GM19468 (cell line): ENCODE results near the gene STK39.

ENCODE experiments used
- ATAC-seq: cut with Tn5 transposase; IDR thresholded peaks from one replicate; pipeline ENCODE4 v1.9.1; 2021; ENCODE audit warnings: mild to moderate bottlenecking, moderate library complexity, moderate number of reproducible peaks; ENCODE audit not compliant: unreplicated experiment; ENCODE audit errors: extremely low read depth

Gene STK39

DNA sequence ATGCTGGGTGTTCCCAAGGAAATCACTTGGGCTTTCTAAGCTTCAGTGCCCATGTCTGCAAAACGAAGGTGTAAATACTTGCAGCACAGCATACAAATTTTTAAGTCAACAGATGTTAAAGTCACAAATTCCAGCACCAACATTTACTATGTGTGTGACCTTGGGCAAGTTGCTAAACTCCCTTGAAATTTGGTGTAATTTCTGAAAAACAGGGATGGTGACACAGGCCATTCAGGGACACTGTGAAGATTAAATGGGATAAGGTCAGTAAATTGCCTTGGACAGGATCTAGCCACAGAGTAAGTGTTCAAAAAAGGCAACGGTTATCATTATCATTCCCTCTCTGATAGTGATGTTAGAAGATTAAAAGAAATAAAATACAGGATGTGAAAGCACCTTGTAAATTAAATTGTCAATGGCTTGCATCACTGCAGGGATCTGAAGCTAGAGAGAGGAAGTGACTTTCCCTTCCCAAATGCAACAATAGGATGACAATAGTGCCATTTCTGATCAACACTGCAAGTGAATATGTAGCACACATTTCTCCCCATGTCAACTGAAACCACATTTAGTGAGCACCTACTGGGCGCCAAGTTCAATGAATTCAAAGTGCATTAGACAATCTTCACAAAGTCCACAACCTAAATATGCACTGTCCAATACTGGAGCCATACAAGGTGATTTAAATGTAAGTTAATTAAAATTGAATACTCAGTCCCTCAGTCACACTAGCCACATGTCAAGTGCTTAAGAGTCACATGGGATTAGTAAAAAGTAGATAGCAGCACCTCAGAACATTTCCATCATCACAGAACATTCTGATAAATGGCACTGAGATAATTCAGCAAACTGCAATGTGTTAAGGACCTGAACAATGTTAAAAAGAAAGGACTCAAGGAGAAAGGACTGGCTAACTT, 81.2 kb downstream of the STK39 start:
- no peak for ATAC-seq

DNA sequence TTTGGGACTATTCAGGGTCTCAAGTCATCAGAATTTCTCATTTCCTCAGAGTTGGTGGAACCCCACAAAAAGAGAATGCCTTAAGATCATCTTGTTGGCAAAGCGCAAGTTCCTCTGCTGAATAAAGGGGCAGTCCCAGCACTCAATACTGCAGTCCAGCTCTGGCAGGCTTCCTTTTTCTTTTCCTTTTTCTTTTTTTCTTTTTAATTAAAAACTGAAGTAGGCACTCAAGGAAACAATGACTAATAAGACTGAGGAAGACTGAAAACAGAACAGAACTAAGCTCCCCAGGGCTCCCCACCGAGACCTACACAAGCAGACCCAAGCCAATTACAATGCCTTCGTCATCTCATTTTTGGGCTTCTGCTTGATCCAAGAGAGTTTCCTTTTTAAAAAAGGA, 82.0 kb downstream of the STK39 start:
- ATAC-seq: no peak

DNA sequence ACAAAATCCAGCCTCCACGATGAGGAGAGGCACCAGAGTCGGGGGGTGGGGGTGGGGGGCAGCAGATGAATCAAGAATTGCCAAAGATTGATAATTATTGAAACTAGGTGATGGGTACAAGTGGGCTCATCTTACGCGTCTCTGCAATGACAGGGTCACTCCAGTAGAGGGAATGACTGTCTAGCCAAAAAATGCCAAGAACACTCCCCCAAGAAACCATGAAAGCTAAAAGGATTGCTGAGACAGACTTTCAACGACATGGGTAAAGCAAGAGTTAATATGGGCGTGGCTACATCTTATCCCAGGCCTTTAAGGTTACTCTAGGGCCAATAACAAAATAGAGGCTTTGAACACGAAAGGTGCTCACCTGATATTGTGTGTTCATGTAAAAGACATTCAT, 86.5 kb downstream of the STK39 start:
- no peak for ATAC-seq

DNA sequence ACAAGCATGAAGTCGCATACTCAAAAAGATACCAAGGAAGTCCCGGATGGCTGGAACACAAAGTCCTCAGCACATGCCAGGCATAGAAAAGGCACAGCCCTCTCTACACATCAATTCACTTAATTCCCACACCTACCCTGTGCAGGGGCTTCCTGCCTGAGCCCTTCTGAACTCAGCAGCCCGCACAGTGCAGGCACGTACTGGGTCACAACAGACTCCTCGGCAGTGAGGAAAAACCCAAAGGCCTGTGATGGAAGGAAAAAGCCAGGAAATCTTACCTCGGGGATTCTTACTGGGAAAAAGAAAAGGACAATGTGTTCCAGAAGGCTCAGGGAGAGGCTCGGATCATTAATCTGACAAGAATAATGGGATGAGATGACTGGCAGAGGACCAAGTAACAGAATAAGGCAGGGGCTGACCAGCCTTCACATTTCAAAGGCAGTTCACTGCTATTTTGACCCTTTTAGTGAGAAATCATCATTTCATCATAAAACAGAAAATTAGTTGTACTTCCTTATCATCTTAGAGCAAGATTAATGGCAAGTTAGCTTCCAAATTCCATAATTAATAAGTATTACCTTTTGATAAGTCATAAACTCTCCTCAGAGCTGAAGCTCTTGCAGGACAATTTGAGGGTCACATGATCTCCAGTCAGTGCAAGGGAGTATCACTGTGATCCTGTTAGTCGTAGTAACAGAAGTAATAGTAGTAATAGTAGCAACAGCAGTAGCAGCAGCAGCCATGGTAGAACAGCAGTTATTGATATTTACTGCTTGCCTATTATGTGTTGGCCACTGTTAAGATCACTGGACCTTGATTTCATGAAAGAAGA, 87.4 kb downstream of the STK39 start:
- ATAC-seq: no peak

DNA sequence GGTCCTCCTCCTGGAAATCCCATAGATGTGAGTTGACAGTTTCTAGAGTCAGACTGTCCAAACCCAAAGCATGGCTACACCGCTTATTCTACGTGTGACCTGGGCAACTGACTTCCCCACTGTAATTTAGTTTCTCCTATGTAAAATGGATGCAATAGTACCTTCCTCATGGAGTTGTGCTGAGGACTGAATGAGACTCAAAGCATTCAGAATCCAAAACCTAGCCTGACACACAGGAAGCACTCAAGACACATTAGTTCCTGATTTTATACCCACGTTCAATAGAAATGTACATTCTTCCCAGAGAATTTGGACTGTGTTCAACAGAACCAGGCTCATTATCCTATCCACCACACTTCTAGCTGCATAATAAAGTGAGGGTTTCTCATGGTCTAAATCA, 88.8 kb downstream of the STK39 start:
- no peak for ATAC-seq

DNA sequence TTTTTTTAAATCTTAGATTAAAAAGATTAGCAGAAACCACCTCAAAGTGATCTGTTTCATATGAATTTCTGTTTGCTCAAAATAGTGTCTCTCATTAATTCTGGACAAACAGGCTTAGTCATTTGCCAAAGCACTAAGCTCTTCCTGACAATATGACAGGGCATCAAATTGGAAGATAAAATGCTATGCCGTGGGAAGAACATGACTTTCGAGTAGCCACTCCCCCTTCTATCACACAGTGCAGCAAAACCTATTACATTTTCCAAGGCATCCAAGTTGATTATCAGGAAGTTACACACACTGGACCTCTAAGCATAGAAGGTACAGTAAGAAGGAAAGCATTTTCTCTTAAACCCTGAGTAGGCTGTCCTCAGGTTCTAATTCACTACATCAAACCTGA, 89.5 kb downstream of the STK39 start:
- no peak for ATAC-seq

DNA sequence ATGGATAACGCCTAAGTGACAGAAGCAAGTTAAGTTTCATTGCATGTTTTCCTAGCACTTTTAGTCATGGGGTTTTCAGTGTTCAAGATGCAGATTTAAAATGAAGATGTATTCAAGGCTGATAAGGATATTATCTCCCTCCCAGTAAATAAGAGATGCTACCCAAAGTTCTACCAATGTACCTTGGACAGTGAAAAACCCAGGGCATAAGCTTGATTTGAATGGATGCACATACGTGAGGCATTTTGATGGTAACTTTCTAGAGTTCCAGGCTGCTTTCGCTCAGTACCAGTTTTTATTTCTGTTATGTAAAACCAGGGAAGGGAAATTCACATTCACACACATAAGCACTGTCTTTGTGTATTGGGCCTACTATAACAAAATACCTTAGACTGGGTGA, 90.3 kb downstream of the STK39 start:
- ATAC-seq: no peak

DNA sequence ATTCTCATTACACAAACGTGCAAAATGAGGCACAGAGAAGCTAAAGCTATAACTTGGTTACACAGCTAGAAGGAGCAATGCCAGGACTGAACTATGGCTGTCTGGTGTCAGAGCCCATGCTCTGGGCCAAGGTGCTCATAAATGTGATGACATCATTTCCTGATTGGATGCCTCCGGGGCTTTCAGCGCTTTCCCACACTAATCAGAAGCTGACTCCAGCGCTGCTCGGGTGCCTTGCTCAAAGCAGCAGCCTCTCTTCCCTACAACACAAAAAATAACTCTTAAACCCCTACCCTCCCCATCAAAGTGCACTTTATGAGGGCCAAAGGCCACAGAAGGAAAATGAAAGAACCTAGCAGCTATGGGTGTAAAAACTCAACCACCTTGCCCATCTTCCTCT, 90.7 kb downstream of the STK39 start:
- ATAC-seq: no peak

DNA sequence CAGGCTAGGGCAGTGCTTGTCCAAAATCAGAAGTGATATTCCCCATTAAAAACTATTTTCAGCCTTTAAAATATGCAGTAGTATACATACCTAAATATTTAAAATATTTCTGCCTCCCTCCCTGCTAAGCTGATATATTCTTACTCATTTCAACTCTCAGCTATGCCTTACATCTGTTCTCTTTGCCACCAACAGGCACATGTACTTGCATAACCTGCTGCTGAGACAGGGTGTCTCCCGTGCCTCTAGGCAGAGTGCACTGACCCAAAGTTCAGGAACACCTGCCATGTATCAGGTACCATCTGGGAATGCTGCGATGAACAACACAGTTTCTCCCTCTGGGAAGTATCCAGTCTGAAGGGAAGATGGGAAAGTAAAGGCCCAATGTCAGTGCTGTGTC, 91.7 kb downstream of the STK39 start:
- no peak for ATAC-seq

DNA sequence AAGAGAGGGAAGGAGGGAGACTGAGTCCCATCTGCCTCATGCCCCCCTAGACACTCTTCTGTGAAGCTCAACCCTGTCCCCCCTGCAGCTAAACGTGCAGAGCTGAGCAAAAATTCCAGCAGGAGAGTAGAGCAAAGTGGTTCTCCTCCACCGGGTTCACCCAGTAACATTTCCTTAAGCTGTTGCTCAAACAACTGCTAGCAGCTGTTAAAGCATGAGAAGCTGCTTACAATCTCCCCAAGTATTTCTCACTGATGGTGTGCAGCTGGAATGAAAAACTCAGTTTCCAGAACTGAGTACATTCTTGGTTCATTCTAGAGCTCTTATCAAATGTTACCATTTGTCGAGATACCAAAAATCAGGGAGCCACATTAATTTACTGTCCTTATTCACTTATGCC, 92.3 kb downstream of the STK39 start:
- no peak for ATAC-seq

DNA sequence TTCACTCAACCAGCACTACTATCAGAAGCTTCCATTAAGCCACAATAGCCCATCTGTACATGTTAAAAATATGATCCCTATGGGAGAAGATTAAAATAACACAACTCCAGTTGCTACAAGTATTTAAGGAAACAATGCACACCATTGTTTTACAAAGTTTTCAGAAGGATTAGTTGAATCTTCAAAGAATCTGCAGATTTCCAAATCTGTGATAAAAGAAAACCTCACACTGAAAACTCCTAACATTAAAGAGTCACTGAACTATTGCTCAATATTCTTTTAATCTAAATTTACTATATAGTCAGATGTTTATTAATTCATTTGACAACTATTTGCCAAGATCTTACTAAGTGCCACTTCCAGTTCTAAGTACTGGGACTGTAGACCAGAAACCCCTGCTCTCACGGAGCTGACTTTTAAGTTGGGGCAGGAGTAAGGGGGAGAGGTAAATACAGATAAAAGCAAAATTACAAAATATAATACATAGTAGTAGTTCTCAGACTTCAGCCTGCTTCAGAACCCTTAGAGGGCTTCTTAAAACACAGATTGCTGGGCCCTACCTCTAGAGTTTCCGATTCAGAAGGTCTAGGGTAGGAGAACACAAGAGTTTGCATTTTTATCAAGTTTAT, 94.4 kb downstream of the STK39 start:
- no peak for ATAC-seq

DNA sequence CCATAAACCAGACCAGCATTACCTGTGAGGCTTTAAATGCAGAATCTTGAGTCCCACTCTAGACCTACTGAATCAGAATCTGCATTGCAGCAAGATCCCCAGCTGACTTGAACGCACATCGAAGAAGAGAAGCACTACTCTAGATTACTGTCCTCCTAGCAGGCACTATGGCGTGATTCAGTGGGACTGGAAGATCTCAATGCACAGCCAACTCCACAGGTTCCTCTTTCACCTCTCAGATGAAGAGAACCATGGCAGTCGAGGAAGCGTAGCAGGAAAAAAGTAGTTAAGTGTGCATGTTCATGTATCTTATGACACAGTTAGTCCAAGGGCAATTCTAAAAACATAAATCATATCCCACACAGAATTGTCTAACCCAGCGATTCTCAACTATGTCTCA, 97.4 kb downstream of the STK39 start:
- no peak for ATAC-seq

DNA sequence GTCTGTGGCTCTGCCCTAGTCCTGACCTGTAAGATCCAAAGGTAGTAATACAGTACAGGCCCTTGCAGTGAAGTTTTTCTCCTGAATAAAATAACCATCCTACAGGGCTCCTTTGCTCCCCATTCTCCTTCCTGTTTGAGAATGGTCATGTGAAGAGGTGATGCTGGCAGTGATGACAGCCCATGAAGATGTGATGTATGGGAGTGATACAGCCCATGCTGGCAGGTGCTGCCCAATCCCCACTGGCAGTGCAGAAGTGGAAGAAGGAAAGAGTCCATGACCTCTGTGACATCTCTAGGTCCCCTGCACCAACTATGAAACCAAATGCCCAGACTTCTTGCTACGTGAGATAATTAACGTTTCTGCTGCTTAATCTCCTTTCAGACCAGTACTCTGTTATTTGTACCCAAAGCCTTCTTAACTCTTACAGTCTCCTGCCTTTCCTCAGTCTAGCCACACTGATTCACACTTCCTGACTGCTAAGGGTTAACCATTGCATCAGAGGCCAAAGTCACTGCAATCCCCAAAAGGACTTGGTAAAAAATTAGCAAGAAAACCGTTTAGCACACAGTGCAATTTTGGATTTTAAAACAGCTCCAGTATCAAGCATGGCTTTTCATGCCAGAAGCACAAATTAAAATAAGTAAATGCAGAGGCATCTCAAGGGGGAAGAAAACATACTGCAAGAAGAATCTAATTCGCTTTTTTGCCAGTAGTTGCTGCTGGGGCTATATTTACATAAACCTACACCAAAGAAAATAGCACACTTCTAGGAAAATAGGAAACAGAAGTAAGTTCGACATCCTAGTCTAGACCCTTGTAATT, 98.0 kb downstream of the STK39 start:
- no peak for ATAC-seq

DNA sequence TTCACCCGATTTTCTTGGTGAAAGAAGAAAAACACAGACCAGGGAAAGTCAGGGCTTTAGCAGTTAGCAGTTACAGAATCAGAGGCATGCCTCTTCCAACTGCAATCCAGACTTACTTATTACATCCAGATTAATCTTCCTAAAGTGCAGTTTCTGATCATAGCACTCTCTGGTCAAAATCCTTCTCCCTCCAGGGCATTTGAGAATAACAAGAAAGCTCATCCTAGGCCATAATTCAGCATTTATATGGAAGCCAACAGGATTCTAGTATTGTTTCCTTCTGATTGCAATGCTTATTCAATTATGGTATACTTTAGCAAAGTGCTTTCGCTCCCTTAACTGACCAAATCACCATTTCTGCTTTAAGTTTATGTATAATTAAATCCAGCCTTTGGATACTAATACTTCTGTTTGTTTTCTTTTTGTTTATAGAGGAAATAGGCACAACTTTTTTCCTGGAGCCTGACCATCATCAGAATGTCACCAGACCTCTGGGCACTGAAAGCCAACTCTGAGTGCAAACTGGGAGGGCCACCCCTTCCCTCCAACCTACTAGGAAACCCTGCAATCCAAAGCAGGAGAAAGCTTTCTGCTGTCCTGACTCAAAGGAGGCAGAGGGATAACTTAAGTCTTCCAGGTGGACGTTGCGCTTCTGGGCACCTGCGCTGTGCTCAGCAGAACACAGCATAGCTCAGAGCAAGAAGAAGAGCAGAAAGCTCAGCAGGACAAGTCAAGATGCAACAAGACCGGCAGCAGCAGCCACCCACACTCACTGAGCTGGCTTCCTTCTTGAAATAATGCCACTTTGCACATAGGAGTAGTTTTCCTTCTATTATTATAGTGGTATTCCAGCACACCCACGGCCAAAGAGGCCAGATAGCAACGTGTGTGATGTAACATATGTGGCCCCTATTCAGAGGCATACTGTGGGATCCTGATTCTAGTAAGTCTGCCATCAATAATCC, 99.3 kb downstream of the STK39 start:
- ATAC-seq: no peak

DNA sequence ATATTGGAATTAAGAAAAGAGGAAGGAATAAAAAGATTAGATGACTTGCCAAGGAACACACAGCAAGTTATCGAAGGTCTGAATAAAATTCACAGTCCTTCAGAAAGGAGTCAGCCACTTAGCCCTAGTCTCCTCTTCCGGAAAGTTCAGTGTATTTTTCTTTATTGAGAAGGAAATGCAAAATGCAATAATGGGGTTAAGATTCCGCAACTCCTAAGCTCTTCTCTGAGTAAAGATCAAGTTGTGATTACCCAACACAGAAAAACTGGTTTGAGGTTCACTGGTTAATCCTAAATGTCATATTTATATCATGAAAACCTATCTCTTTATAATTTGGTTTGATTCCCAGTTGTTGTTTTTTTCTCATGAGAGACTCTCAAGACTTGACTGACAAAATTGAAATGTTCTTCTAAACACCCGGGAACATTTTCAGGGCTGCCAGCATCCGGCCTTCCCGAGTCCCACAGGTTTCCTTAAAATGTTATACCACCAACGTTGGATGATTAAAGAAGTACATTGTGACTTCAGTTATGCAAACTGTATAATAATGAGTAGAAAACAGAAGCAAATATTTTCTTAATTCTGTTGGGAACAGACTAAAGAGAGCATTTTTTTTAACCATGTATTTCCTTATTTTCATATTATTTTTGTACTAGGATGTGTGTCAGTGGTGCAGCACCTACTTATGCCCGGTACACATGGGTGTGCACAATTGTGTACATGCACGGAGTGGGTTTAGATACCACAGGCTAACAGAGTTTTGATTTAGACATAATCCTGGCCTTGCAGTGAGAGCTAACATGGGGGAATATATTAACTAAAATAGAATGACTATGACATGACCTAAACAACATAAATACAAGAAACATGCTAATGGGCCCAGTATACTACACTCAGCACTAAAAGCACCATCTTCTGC, 100.2 kb downstream of the STK39 start:
- ATAC-seq: no peak

DNA sequence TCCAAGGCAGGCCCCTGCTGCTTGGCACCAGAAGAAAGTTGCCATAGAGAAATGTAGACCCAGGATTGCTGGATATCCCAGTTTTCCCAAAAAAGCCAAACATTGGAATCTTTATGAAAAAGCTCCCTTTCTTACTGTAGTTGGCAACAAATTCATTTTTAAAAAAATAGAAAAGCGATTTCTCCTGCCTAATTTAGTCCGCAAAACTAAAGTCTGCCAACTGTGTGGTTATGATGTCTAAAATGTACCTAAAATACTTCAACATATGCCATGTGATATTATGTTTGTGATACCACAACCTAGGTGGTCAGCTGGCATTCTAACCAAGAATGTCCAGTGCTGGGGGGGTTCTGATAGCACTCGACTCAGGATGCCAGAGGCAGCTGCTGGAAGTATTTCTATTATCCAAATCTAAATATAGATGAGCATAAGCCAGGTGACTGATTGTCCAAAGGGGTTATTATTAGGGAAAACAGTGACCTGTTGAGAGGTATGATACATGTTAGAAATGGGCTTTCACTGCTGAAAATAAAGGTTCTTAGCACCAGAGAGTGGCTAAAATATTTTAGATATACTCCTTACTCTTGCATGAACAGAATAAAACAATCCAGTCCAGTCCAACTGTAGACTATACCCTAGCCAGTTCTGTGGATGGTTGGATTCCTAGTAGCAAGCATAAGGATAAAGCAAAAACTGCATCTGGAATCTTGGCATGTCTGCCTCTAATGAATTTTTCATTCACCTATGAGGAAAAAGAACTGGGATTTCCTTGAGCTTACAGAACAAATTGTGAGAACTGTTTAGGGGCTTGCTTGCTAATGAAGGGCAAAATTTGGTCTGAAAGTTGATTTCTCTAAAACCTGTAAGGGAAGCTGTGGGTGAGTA, 101.7 kb downstream of the STK39 start:
- no peak for ATAC-seq

DNA sequence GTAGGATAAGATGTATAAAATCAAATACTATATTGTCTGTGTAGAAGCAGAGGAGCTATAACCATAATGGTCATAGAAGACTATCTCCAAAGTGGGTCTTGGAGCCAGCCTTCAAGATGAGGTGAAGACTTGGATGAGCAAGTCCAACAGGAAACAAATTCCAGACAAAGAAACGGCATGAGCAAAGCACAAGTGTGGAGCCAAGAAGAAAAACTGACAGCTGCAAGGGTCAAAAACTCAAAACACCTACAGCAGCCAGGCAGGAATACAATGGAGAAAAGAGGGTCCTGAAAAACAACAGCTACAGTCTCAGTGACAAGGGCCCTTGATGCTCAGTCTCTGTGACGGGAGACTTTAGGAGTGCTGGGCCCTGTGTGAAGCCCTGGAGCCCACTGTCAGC, 102.4 kb downstream of the STK39 start:
- ATAC-seq: no peak
